OCI-LY7 (cell line): ENCODE results near the gene OXLD1. TPM values are rescaled to one million over a fixed set of nuclear protein-coding genes. Genes with fewer than 3 reads are reported as not detected.

Experiments
- BruUV-seq: library from RNA; stranded (reverse); fragments of 400-500 nt; replicated peaks from 2 replicates; lab custom pipeline; 2021; lab: Mats Ljungman, UMichigan
- CTCF ChIA-PET: fragments of 300-600 bp; sonication (Branson Sonifier 250); formaldehyde crosslinking; loops from one replicate; lab custom pipeline; 2022; ENCODE audit warnings: antibody characterized with exemption; ENCODE audit not compliant: unreplicated experiment; lab: Charles Lee
- POLR2A ChIA-PET: fragments of 300-600 bp; sonication (Branson Sonifier 250); formaldehyde crosslinking; loops from one replicate; lab custom pipeline; 2022; ENCODE audit warnings: antibody characterized with exemption; lab: Charles Lee
- DNase-seq: peaks from one replicate; pipeline ENCODE4 v3.0.0-alpha.2; 2015; ENCODE audit warnings: low spot score
- H2AFZ ChIP-seq: fragments of 200-600 bp; sonication (generic), shearing (Covaris generic); 2 replicates; pipeline ENCODE4 v1.6.1; 2014; ENCODE audit warnings: mild to moderate bottlenecking, antibody characterized with exemption, low read length, moderate library complexity
- H3K27ac ChIP-seq: fragments of 200-600 bp; sonication (generic); 2 replicates; pipeline ENCODE4 v1.5.1; 2014; ENCODE audit warnings: mixed run types, low read depth, mild to moderate bottlenecking, moderate library complexity, low read length, inconsistent platforms; ENCODE audit not compliant: poor library complexity, severe bottlenecking
- H3K36me3 ChIP-seq: fragments of 200-600 bp; sonication (generic); 2 replicates; pipeline ENCODE4 v1.6.1; 2014; ENCODE audit warnings: mild to moderate bottlenecking, antibody characterized with exemption, low read length, moderate library complexity, mixed read lengths; ENCODE audit not compliant: insufficient read depth
- H3K4me1 ChIP-seq: fragments of 200-600 bp; sonication (generic); 2 replicates; pipeline ENCODE4 v1.5.1; 2014; ENCODE audit warnings: mild to moderate bottlenecking, low read length; ENCODE audit not compliant: insufficient read depth, poor library complexity, severe bottlenecking
- H3K4me2 ChIP-seq: fragments of 200-600 bp; sonication (generic); 2 replicates; pipeline ENCODE4 v1.6.1; 2014; ENCODE audit warnings: mild to moderate bottlenecking, low read length
- H3K4me3 ChIP-seq: fragments of 200-600 bp; sonication (generic); 2 replicates; pipeline ENCODE4 v1.5.1; 2014; ENCODE audit warnings: mild to moderate bottlenecking, low read depth, low read length; ENCODE audit not compliant: poor library complexity, severe bottlenecking
- H3K79me2 ChIP-seq: fragments of 200-600 bp; sonication (generic); 2 replicates; pipeline ENCODE4 v1.6.1; 2016; ENCODE audit warnings: low read depth, mild to moderate bottlenecking, low read length, moderate library complexity, mixed read lengths; ENCODE audit not compliant: insufficient read depth
- H3K9me2 ChIP-seq: fragments of 200-600 bp; sonication (generic); 2 replicates; pipeline ENCODE4 v1.6.1; 2016; ENCODE audit warnings: mild to moderate bottlenecking, low read length, mixed read lengths; ENCODE audit not compliant: insufficient read depth
- H3K9me3 ChIP-seq: fragments of 200-600 bp; sonication (generic); 2 replicates; pipeline ENCODE4 v1.6.1; 2014; ENCODE audit warnings: mild to moderate bottlenecking, mixed run types, low read length, mixed read lengths
- H4K20me1 ChIP-seq: fragments of 200-600 bp; sonication (generic); 2 replicates; pipeline ENCODE4 v1.6.1; 2014; ENCODE audit warnings: mild to moderate bottlenecking, antibody characterized with exemption, low read length, moderate library complexity, mixed read lengths; ENCODE audit not compliant: insufficient read depth
- EZH2phosphoT487 ChIP-seq: fragments of 200-600 bp; sonication (generic); IDR thresholded peaks from 2 replicates; pipeline ENCODE4 v1.6.1; 2018; ENCODE audit warnings: low read depth, borderline replicate concordance, mild to moderate bottlenecking, mixed run types, antibody characterized with exemption, low read length, moderate library complexity, mixed read lengths
- intact Hi-C: fragments of 100-400 bp; cut with micrococcal nuclease; formaldehyde crosslinking; loops from one replicate; pipeline ENCODE4 v1.10.0; 2022; ENCODE audit not compliant: unreplicated experiment
- total RNA-seq, 2 experiments: library from RNA; depleted of rRNA in 1 of 2; stranded (reverse); fragments of >200 nt in 1 of 2; shearing (Covaris generic) in 1 of 2; gene quantifications; 2 replicates each; pipeline ENCODE4 v1.2.3, GENCODE V29; 2014 to 2022
- TF ChIP-seq, protein P1 (sequence below): fragments of 200-600 bp; sonication (generic); conservative IDR thresholded peaks from 2 replicates; pipeline ENCODE4 v1.5.1; 2014; ENCODE audit warnings: mild to moderate bottlenecking, antibody characterized with exemption, low read length, moderate library complexity, mixed read lengths

OXLD1 gene
- total RNA-seq, 2 experiments from 2014 or later, result 116 to 151 TPM

DNA sequence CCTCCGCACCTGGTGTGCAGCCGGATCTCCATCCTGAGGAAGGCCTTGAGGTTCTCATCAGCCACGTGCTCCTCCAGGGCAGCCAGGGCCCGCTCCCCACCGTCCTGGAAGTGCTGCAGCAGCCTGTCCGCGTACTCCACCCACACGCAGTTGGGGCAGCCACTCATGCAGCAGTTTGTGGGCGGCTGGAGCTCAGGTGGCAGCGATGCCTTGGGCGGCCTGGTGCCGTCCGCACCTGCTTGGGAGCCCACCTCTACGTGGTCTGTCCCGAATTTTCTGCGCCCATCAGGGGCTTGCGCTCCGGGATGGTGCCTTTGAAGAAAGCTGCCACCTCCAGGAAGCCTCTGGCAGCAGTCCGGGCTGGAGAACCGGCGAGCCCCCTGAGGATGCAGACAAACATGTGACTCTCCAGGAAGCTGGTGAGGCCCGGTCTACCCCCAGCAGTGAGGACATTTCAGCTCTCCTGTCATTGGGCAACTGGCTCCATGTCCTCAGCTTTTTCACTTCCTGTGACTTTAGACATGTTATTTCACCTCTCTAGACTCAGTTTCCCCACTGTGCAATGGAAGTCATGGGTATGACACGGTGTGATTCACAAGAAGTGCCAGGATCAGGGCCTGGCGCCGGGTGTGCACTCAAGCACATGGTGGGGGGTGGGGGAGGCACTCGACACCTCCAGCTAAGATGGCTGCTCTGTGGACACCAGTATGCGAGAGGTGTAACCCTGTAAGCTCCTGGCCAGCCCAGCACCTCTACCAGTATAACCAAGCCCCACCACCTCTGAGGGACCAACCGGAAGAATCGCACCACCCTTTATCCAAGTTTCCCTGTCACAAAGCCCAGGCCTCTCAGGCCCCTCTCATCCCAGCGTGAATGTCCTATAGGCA is 957 bp downstream of the OXLD1 start:
- ChIA-PET CTCF (interaction anchor here (0.5 kb wide), 1 partner anchor 147 kb away, joined by 6 read pairs; no protein-coding TSS in a partner anchor), POLR2A (interaction anchor here (0.7 to 2.1 kb wide), 2 partner anchors 9 to 18 kb away, joined by 3 to 8 read pairs; partner anchors contain the start of genes ARL16, HGS and PDE6G)
- Histone ChIP-seq H3K27ac (peak overlapping the region; percentile 62), H3K9me2 (no peaks in the 10 kb centered on the region), H3K9me3 (no peaks in the 10 kb centered on the region), H3K4me2 (peak overlapping the region; percentile 88), H3K4me1 (peaks cover 25% of the 10 kb centered on the region), H3K79me2 (peaks cover 36% of the 10 kb centered on the region), H4K20me1 (no peaks in the 10 kb centered on the region), H3K4me3 (peak overlapping the region; percentile 100), H3K36me3 (peaks cover 47% of the 10 kb centered on the region), H2AFZ (peak overlapping the region; percentile 8; the same call in 1 of the 2 replicates)
- DNase-seq, result peak; percentile 61
- intact Hi-C loops, result loop anchor here (1.0 kb wide), 1 partner anchor 28 kb away; the partner anchor contains the start of genes NPLOC4 and TSPAN10
- no TSS peak for BruUV-seq
- TF ChIP-seq, protein P1, sequence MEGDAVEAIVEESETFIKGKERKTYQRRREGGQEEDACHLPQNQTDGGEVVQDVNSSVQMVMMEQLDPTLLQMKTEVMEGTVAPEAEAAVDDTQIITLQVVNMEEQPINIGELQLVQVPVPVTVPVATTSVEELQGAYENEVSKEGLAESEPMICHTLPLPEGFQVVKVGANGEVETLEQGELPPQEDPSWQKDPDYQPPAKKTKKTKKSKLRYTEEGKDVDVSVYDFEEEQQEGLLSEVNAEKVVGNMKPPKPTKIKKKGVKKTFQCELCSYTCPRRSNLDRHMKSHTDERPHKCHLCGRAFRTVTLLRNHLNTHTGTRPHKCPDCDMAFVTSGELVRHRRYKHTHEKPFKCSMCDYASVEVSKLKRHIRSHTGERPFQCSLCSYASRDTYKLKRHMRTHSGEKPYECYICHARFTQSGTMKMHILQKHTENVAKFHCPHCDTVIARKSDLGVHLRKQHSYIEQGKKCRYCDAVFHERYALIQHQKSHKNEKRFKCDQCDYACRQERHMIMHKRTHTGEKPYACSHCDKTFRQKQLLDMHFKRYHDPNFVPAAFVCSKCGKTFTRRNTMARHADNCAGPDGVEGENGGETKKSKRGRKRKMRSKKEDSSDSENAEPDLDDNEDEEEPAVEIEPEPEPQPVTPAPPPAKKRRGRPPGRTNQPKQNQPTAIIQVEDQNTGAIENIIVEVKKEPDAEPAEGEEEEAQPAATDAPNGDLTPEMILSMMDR, result no peak
- TF ChIP-seq EZH2phosphoT487, result no peak

DNA sequence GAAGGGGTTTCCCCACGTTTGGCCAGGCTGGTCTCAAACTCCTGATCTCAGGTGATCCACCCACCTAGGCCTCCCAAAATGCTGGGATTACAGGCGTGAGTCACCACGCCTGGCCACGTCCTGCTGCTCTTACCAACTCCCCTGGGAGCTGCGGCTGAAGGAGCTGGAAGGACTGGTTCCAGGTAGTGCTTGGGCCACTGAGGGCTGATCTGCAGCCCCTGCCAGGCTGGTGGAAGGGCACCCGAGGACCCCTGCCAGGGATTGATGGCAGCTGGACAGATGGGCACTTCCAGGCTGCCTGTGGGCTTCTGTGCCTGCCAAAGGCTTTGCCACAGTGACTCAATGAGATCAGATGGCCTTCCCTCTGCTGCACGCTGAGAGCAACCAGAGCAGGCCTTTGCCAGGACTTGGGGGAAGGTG is 2.3 kb downstream of the OXLD1 start:
- intact Hi-C loops, result no loop called here
- no peaks in the 10 kb centered on the region for H3K9me2 ChIP-seq
- no peak overlapping the region for H3K4me2 ChIP-seq
- DNase-seq, result no peak
- H3K9me3 ChIP-seq, result no peaks in the 10 kb centered on the region
- H3K27ac ChIP-seq, result no peak overlapping the region
- CTCF ChIA-PET, result no interaction called here
- H3K4me3 ChIP-seq, result no peak overlapping the region
- no peaks in the 10 kb centered on the region for H4K20me1 ChIP-seq
- H3K4me1 ChIP-seq, result peaks cover 36% of the 10 kb centered on the region
- no peak overlapping the region for H2AFZ ChIP-seq
- peaks cover 36% of the 10 kb centered on the region for H3K79me2 ChIP-seq
- POLR2A ChIA-PET, result interaction anchor here (0.6 kb wide), 1 partner anchor 474 kb away, joined by 3 read pairs; no protein-coding TSS in a partner anchor
- peaks cover 33% of the 10 kb centered on the region for H3K36me3 ChIP-seq
- no TSS peak for BruUV-seq
- TF ChIP-seq, protein P1, result no peak
- no peak for TF ChIP-seq EZH2phosphoT487
